Measurements from ENCODE around the gene NT5DC2.

GRCh38 chr3:52529376-52530333, 4.0 kb downstream of the NT5DC2 start:
- TF ChIP-seq EZH2 (IDR thresholded peaks at IDR 0.05) = no peak
- TF ChIP-seq POLR2AphosphoS5 (IDR thresholded peaks at IDR 0.05; ENCODE audit: borderline replicate concordance, low read depth, low read length) = no peak; the same call in 1 of the 2 replicates

Measured in SK-N-MC (cell line).